NOMO-1 treated with dmso at 0.1 percent for 144 hours (cell line): ENCODE data around the gene SLC23A2.

Experiments
- DNase-seq: peaks from one replicate; lab custom pipeline; 2025; ENCODE audit not compliant: unreplicated experiment; lab: John Stamatoyannopoulos, UW

SLC23A2 gene

DNA sequence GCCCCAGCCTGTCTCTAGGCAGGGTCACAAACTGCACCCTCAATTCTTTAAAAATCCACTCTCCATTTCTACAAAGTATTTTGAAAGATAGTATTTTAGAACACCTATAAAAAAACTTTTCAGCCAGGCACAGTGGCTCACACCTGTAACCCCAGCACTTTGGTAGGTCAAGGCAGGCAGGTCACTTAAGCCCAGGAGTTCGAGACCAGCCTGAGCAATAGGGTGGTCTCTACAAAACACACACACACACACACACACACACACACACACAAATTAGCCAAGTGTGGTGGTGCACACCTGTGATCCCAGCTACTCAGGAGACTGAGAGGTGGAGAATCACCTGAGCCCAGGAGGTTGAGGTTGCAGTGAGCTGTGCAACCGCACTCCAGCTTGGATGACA lies 30.2 kb downstream of the SLC23A2 start:
- no peak for DNase-seq

GRCh38 chr20:4967752-4968477 lies 33.4 kb downstream of the SLC23A2 start:
- DNase-seq, result no peak

DNA sequence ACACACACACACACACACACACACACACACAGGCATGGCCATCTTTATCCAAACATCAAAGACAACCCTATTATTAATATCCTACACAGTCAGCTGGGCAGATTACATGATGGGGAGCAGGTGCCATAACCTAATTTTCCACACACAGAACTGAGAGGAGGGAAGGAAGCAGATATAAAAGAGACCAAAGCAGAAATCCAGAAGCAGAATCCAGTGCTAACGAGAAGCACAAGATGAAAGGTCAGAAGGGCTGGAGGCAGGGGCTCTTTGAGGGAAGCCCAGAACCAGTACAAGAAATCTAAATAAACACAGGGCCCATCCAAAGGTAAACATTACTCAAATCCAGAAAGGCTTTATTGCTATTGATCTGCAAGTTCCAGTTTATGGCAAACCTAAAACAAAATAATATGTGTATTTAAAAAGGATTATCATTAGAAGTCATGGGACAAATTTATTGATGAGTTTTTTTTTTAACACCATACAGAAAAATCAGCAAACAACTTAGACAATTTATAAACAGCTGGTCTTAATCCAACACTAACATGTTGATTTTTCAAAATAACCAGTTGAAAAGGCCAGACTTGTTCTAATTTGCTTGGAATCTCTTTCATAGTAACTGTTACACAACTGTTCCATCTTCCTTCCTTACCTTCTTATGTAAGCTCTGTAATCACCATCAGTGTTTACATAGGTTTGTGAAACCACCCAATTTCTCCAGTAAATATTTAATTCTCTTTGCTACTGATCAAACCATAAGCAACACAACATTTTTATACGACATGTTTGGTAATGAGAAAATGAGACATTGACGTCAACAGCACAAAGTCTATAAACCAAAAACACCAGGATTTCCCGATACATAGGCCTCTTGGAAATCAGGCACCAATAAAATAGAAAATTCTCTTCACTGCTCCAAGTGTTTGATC lies 34.2 kb downstream of the SLC23A2 start:
- DNase-seq, result no peak

DNA sequence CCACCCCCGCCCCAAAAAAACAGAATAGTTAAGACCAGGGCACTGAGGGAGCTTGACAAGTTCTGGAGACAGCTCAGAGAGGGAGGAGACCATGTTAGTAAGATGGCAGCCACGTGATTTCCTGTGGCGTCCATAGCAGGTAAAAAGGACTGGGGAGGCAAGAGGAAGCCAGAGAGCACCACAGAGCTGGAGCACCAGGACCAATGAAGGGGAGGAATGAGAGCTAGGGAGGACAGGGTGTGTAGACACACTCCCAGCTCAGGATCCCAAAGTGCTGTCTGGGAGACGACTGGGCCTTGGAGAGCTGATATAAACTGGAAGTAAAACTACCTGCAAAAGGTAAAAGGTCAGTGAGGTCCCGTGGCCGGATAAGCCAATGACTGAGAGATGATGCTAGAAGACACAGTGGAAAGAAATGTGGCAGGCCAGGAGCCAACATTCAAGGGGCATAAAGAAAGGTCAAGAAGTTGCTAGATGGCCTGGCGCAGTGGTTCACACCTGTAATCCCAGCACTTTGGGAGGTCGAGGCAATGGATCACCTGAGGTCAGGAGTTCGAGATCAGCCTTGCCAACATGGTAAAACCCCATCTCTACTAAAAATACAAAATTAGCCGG lies 39.0 kb downstream of the SLC23A2 start:
- DNase-seq, result no peak

GRCh38 chr20:4961746-4962145 lies 39.6 kb downstream of the SLC23A2 start:
- DNase-seq, result peak; percentile 77

DNA sequence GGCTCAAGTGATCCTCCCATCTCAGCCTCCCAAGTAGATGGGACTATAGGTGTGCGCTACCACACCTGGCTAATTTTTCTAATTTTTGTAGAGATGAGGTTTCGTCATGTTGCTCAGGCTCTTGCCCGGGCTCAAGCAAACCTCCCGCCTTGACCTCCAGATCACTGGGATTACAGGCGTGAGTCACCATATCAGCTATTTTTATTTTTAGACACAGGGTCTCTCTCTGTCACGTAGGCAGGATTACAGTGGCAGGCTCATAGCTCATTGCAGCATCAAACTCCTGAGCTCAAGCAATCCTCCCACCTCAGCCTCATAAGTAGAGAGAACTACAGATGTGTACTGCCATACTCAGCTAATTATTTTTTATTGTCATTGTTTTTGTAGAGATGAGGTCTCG lies 41.7 kb downstream of the SLC23A2 start:
- DNase-seq, result no peak

DNA sequence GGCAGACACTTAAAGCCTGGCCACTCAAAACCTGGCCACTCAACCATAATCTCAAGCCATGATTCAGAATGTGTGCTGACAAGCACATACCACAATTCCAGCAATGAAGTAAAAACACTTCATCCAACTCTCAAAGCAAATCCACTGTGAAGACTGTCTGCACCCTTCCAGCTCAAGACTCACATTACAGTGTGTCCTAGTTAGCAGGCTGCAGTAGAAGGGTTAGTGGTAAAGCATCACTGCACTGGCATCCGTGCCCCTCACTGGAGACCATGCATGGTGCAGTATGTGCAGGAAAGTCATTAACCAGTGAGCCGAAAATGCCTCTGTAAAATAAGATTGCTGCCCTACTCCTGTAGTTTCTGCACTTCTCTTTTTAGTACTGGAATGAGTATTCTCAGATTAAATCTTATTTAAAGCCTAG lies 43.4 kb downstream of the SLC23A2 start:
- DNase-seq, result no peak

GRCh38 chr20:4957187-4957586 lies 44.1 kb downstream of the SLC23A2 start:
- DNase-seq, result no peak

GRCh38 chr20:4956200-4956810 lies 45.0 kb downstream of the SLC23A2 start:
- peak; percentile 39 for DNase-seq

GRCh38 chr20:4953881-4954280 lies 47.4 kb downstream of the SLC23A2 start:
- no peak for DNase-seq

- DNase-seq, result no peak
These were observed 49.1 kb downstream of the SLC23A2 start for GRCh38 chr20:4952229-4952628.

- DNase-seq, result no peak
These were observed 50.0 kb downstream of the SLC23A2 start for GRCh38 chr20:4951299-4951698.

DNA sequence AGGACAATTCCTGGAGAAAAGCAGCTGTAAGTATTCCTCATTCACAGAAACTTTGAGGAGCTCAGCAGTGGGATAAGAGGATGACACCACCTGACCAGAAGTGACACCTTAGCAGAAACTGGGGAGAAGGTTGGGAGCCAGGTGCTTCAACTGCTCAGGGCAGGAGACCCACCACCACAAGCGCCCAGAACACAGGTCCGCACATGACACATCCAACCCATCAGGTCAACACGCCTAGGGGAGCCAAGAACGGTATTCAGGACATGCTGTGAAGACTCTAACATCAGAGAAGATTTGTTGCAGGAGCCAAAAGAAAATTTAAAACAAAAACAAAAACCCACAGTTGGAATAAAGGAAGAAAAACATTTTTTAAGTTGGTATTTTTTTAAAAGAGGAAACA lies 50.5 kb downstream of the SLC23A2 start:
- DNase-seq, result no peak

GRCh38 chr20:4950437-4950836 lies 50.9 kb downstream of the SLC23A2 start:
- no peak for DNase-seq

- peak; percentile 41 for DNase-seq
These were observed 51.5 kb downstream of the SLC23A2 start for GRCh38 chr20:4949833-4950178.

GRCh38 chr20:4947817-4948559 lies 53.3 kb downstream of the SLC23A2 start:
- no peak for DNase-seq

- no peak for DNase-seq
These were observed 54.3 kb downstream of the SLC23A2 start for GRCh38 chr20:4946986-4947385.

DNA sequence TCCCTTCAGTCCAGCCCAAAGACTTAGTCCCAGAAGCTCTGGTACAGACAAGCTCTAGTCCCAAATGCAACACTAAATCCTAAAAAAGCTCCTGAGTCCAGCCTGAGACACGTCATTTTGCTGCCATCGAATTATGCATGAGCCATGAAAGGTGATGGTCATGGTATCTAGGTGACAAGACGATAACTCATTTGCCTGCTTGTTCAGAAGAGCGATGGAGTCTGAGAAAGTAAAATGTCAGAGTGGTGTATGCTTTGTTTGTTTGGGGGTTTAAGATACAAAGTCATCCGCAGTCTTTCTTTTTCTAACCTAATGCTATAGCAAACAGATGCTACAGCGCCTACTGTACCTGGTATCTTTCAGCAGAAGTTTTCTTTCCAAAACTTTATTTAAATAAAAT lies 54.7 kb downstream of the SLC23A2 start:
- DNase-seq, result no peak

DNA sequence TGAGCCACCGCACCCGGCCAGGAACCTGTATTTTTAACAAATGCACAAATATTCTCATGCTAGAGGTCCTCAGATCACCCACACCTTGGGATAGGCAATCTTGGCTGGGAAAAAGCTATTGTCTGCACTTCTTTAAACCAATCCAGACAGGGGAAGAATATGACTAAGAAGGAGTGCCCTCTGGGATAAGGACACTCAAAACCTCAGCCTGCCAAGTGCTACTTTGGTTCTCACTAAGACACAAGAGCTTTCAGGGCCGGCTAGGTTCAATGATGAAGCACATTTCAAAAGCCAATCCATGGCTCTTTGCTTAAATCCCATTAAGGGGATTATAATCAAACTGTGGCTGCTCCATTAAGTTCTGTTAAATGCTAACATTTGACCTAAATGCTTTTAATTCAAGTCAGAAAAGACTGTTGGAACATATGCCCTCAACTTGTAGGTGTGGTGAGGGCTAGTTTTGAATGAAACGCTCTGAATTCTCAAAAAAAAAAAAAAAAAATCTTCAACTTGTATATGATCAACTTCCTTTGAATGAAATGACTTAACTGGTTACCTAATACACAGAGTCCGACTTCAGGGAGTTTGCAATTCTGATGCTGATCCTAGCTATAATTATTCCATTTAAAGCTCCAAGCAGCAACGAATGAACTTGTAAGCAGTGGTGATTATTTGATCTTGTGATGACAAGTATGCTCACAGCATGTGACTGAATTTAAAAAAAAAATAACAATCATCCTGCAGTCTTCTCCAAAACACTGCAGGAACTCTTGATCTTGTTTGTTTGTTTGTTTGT lies 56.6 kb downstream of the SLC23A2 start:
- DNase-seq, result no peak

DNA sequence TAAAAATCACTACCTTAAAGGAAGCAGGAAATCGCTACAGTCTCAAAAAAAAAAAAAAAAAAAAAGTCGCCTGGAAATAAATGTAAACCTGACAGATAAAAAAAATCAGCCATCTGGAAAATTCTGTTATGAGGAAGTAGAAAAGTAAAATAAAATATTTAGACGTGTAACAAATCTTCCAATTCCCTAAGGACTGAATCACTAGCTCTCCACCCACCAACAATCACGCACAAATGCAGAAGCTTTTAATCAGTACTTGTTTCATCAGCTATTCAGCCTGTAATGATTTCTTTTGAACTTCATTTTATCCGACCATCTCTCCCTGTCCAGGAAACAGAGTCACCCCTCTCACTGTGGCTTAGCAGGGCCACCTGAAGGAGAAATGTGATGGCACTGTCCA lies 59.0 kb downstream of the SLC23A2 start:
- DNase-seq, result no peak
